Measurements from ENCODE around the gene SNAI3.

The SNAI3 gene

DNA sequence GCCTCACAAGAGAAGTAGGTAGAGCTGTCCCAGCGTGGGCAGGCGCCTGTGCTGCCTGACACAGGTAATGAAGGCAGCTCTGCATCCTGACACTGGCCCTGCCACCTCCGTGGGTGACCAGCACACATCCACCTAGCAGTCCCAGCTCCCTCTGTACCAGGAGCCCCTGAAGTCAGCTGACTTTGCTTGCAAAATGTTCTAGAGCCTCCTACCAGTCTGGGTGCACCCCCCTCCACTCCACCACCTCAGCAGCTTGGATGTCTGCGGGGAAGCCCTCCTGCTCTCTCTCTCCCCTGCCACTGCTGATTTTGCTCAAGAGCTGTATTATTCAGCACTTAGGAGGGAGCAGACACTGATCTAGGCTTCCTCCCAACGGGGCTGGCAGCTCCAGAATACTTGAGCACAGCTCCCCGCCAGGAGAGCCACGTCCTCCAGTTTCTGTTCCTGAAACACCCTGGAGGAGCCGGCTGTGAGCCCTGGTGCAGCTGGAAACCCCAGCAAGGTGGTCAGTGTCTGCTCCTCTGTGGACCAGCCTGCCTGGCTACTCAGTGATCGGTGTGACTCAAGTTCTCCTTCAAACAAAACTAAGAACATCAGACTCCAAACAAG, 18.9 kb upstream of the SNAI3 start:
- H3K4me1 ChIP-seq = no peaks in the 10 kb centered on the region
- no peak for TF ChIP-seq CTCF (IDR thresholded peaks at IDR 0.05; ENCODE audit: low read depth, low read length)
- no peaks in the 10 kb centered on the region for H3K27me3 ChIP-seq
- H3K9me3 ChIP-seq = no peaks in the 10 kb centered on the region
- H3K36me3 ChIP-seq = peaks cover 5% of the 10 kb centered on the region
- DNase-seq = no peak
- H3K4me3 ChIP-seq (ENCODE audit: low read depth, low read length) = peak overlapping the region; percentile 82

DNA sequence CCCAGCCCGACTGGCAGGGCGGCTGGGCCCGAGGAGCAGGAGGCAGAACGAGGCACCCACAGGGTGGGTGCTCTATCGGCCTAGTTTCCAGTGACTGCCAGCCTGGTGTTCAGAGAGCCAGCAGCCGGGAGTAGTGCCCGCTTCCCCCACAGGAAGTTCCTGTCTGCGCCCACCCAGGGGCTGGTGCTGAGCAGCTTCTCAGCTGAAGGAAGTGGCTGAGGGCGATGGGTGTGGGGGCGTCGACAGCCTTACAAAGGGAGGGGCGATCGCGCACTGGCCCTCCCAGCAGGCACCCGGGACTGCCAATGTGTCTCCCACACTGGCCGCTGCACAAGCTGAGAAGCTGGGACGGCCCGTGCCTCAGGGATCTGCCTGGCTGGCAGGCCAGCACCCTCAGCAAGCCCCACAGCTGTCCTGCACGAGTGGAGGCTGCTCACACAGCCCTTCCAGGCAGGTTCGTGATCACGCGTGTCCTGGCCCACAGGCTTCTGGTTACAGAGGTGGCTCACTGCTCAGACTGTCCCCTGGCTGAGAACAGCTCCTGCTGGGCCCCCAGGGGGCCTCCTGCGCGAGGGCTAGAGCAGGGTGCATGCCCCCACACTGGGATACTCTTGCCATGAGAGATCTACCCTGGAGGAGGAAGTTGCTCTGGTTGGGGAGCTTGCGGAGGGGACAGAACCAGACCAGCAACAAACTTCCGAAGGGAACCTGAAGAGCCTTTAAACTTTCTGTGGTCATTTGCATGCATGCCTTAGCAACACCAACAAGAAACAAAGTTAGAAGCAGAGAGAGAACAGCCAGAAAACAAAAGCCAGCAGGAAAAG, 17.4 kb upstream of the SNAI3 start:
- Histone ChIP-seq H3K9me3 (no peaks in the 10 kb centered on the region), H3K27me3 (no peaks in the 10 kb centered on the region), H3K4me1 (no peaks in the 10 kb centered on the region), H3K36me3 (no peaks in the 10 kb centered on the region; the same call in none of the 2 replicates), H3K4me3 (ENCODE audit: low read depth, low read length) (no peak overlapping the region)
- no peak for DNase-seq
- TF ChIP-seq CTCF (IDR thresholded peaks at IDR 0.05; ENCODE audit: low read depth, low read length) = no peak

GRCh38 chr16:88702371-88703210, 16.3 kb upstream of the SNAI3 start:
- Histone ChIP-seq H3K36me3 (peaks cover 4% of the 10 kb centered on the region), H3K4me1 (no peaks in the 10 kb centered on the region), H3K9me3 (no peaks in the 10 kb centered on the region), H3K27me3 (no peaks in the 10 kb centered on the region), H3K4me3 (ENCODE audit: low read depth, low read length) (no peak overlapping the region)
- TF ChIP-seq CTCF (IDR thresholded peaks at IDR 0.05; ENCODE audit: low read depth, low read length) = no peak
- DNase-seq = no peak

DNA sequence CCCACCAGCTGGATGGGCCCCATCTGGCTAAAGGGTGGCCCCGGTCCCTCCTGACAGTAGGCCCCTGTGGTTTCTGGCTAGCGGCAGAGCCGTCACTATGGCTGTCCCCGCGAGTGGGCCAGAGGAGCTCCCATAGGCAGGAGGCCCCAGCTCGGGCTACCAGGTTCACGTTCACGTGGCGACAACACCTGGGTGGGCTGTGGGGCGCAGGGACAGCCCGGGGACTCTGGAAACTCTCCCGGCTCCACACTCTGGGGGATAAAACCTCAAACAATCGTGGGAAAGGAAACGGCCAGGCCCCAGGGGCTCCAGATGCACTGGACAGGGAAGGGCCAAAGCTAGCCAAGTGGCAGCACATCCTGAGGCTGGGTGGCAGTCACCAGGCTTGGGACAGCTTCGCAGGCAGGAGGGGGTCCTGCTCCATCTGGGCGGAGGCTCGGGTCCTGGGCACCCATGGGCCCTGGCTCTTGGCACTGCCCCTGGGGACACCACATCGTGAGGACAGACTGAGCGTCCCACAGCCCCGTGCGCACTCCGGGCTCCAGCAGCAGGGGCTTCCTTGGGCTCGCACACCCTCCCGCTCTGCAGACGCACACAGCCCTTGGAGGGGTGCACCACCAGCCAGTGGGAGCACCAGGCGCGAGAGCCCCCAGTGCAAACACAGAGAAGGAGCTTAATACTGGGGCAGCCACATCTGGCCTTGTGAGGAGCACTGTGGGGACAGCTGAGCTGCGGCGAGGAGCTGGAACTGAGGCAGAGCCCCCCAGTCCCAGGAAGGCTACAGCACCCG, 15.5 kb upstream of the SNAI3 start:
- peaks cover 4% of the 10 kb centered on the region for H3K36me3 ChIP-seq
- H3K27me3 ChIP-seq = no peaks in the 10 kb centered on the region
- H3K4me1 ChIP-seq = no peaks in the 10 kb centered on the region
- no peak overlapping the region for H3K4me3 ChIP-seq (ENCODE audit: low read depth, low read length)
- no peak for DNase-seq
- no peak for TF ChIP-seq CTCF (IDR thresholded peaks at IDR 0.05; ENCODE audit: low read depth, low read length)
- no peaks in the 10 kb centered on the region for H3K9me3 ChIP-seq

- H3K9me3 ChIP-seq = no peaks in the 10 kb centered on the region
- no peak overlapping the region for H3K4me3 ChIP-seq (ENCODE audit: low read depth, low read length)
- H3K4me1 ChIP-seq = no peaks in the 10 kb centered on the region
- DNase-seq = no peak
- TF ChIP-seq CTCF (IDR thresholded peaks at IDR 0.05; ENCODE audit: low read depth, low read length) = no peak
- no peaks in the 10 kb centered on the region for H3K27me3 ChIP-seq
- peaks cover 7% of the 10 kb centered on the region for H3K36me3 ChIP-seq
These were observed 14.6 kb upstream of the SNAI3 start for GRCh38 chr16:88700636-88701482.

All from BE2C (cell line).